Measurements from ENCODE around the gene PKD2L1. TPM values are rescaled to one million over a fixed set of nuclear protein-coding genes. Genes with fewer than 3 reads are reported as not detected.
A peak's percentile ranks its signal among the peaks of the same experiment; 100 is the strongest.

The PKD2L1 gene
- total RNA-seq, 1 donor from 2014 or later, result not detected

DNA sequence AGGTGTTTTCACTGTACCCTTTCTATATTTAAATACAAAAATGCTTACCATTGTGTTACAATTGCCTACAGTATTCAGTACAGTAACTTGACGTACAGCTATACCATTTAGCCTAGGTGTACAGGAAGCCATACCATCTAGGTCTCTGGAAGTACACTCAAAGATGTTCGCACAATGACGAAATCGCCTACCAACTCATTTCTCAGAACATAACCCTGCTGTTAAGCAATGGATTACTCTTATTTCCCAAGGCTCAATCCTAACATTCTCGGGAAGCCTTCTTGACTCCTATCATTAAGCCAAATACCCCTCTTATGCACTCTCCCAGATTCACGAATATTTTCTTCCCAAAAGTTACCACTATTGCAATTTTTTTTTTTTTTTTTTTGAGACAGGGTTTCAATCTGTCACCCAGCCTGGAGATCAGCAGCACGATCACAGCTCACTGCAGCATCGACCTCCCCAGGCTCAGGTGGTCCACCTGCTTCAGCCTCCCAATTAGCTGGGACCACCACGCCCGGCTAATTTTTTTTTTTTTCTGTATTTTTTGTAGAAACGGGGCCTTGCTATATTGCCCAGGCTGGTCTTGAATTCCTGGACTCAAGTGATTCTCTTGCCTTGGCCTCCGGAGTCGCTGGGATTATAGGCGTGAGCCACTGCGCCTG is 64.1 kb downstream of the PKD2L1 start:
- Mint-ChIP-seq H3K9me3 (ENCODE audit: low read depth) (no peaks in the 10 kb centered on the region), H3K27me3 (no peaks in the 10 kb centered on the region), H3K27ac (no peak overlapping the region), H3K4me3 (ENCODE audit: low read depth) (peak overlapping the region; percentile 59), H3K4me1 (ENCODE audit: low read depth) (peaks cover 6% of the 10 kb centered on the region), H3K36me3 (ENCODE audit: insufficient read depth) (no peaks in the 10 kb centered on the region)
- TF ChIP-seq, protein P1, sequence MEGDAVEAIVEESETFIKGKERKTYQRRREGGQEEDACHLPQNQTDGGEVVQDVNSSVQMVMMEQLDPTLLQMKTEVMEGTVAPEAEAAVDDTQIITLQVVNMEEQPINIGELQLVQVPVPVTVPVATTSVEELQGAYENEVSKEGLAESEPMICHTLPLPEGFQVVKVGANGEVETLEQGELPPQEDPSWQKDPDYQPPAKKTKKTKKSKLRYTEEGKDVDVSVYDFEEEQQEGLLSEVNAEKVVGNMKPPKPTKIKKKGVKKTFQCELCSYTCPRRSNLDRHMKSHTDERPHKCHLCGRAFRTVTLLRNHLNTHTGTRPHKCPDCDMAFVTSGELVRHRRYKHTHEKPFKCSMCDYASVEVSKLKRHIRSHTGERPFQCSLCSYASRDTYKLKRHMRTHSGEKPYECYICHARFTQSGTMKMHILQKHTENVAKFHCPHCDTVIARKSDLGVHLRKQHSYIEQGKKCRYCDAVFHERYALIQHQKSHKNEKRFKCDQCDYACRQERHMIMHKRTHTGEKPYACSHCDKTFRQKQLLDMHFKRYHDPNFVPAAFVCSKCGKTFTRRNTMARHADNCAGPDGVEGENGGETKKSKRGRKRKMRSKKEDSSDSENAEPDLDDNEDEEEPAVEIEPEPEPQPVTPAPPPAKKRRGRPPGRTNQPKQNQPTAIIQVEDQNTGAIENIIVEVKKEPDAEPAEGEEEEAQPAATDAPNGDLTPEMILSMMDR (IDR thresholded peaks at IDR 0.05; ENCODE audit: unreplicated experiment), result no peak
- no peak for DNase-seq (ENCODE audit: low spot score, unreplicated experiment)

DNA sequence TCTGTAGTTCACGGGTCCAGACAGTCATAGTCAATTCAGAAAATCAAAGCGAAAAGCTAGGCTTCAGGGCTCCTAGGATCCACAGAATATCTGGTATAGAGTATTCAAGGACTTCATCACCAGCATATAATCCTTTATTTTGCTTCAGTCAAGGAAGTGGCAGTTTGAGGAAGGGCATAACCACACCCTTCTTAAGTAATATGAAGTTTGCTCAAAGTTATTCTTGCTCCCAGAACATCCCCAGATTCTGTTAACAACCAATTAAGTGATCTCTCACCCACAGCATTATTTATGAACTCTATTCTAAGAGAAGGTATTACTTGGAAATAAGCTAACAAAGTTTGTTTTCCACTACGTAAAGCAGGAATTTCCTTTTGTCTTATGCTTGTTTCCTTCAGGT is 75.8 kb downstream of the PKD2L1 start:
- no peak overlapping the region for H3K4me3 Mint-ChIP-seq (ENCODE audit: low read depth)
- no peak overlapping the region for H3K27ac Mint-ChIP-seq
- no peaks in the 10 kb centered on the region for H3K4me1 Mint-ChIP-seq (ENCODE audit: low read depth)
- TF ChIP-seq, protein P1 (IDR thresholded peaks at IDR 0.05; ENCODE audit: unreplicated experiment), result no peak
- no peak for DNase-seq (ENCODE audit: low spot score, unreplicated experiment)
- H3K36me3 Mint-ChIP-seq (ENCODE audit: insufficient read depth), result peaks cover 16% of the 10 kb centered on the region
- H3K27me3 Mint-ChIP-seq, result no peaks in the 10 kb centered on the region
- H3K9me3 Mint-ChIP-seq (ENCODE audit: low read depth), result no peaks in the 10 kb centered on the region

DNA sequence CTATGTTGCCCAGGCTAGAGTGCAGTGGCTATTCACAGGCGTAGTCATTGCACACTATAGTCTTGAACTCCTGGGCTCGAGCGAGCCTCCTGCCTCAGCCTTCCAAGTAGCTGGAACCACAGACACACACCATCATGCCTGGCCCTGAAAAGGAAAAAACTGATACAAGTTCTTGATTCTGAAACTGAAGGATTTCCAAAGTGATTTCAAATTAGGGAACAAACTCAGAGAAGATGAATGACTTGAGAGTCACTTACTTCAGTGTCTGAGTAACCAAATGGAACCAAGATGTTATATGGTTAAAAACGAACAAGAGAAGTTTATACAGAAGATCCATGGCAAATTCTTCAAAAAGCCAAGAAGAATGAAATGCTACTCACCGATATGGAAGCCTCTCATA is 77.0 kb downstream of the PKD2L1 start:
- TF ChIP-seq, protein P1 (IDR thresholded peaks at IDR 0.05; ENCODE audit: unreplicated experiment), result no peak
- peaks cover 20% of the 10 kb centered on the region for H3K36me3 Mint-ChIP-seq (ENCODE audit: insufficient read depth)
- no peaks in the 10 kb centered on the region for H3K27me3 Mint-ChIP-seq
- H3K9me3 Mint-ChIP-seq (ENCODE audit: low read depth), result no peaks in the 10 kb centered on the region
- no peak overlapping the region for H3K4me3 Mint-ChIP-seq (ENCODE audit: low read depth)
- H3K27ac Mint-ChIP-seq, result no peak overlapping the region
- H3K4me1 Mint-ChIP-seq (ENCODE audit: low read depth), result no peaks in the 10 kb centered on the region
- no peak for DNase-seq (ENCODE audit: low spot score, unreplicated experiment)

DNA sequence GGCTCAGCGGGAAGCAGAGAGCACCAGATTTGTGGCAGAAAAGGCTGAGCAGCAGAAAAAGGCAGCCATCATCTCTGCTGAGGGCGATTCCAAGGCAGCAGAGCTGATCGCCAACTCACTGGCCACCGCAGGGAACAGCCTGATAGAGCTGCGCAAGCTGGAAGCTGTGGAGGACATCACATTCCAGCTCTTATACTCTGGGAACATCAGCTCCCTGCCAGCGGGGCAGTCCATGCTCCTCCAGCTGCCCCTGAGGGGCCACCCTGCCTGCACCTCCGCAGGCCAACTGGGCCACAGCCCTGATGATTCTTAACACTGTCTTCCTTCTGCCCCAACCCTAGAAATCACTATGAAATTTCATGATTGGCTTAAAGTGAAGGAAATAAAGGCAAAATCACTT is 81.2 kb downstream of the PKD2L1 start:
- no peaks in the 10 kb centered on the region for H3K9me3 Mint-ChIP-seq (ENCODE audit: low read depth)
- no peak for DNase-seq (ENCODE audit: low spot score, unreplicated experiment)
- TF ChIP-seq, protein P1 (IDR thresholded peaks at IDR 0.05; ENCODE audit: unreplicated experiment), result no peak
- H3K4me3 Mint-ChIP-seq (ENCODE audit: low read depth), result no peak overlapping the region
- H3K27ac Mint-ChIP-seq, result peak overlapping the region; percentile 49
- H3K27me3 Mint-ChIP-seq, result no peaks in the 10 kb centered on the region
- H3K36me3 Mint-ChIP-seq (ENCODE audit: insufficient read depth), result peaks cover 18% of the 10 kb centered on the region
- H3K4me1 Mint-ChIP-seq (ENCODE audit: low read depth), result no peaks in the 10 kb centered on the region

DNA sequence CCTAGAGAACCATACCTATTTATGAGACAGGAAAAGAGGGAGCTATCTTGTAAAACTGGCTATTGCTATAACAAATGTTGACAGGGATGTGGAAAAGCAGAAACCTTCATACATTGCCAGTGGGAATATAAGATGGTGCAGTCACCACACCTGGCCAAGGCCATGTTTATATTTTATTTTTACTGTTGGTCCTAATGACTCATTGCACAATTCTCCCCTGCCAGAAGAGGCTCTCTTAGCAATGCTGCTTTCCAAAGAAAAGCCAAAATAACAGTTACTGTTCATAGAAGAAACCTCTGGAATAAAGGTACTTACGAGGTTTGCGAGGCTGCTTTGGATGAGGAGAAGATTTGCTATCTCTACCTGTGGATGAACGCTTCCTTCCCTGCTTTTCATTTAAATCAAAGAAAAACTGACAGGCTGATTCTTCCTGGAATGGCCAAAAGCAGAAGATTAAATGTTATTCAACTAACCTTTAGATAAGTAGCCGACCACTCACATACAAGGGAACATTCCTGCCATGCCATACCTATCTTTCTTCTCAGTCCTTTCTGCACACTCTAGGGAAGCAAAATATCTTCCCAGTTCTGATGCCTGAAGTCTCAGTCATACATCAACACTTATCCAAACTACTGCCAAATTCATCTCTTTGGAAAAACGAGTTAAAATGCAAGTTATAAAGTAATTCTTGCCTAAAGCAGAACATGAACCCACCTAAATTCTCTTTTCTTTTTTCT is 84.4 kb downstream of the PKD2L1 start:
- Mint-ChIP-seq H3K36me3 (ENCODE audit: insufficient read depth) (peaks cover 17% of the 10 kb centered on the region), H3K4me3 (ENCODE audit: low read depth) (no peak overlapping the region), H3K9me3 (ENCODE audit: low read depth) (no peaks in the 10 kb centered on the region), H3K4me1 (ENCODE audit: low read depth) (no peaks in the 10 kb centered on the region), H3K27me3 (no peaks in the 10 kb centered on the region), H3K27ac (peak overlapping the region; percentile 71)
- TF ChIP-seq, protein P1 (IDR thresholded peaks at IDR 0.05; ENCODE audit: unreplicated experiment), result no peak
- no peak for DNase-seq (ENCODE audit: low spot score, unreplicated experiment)
